ENCODE data around the gene SORCS2.

GRCh38 chr4:7240306-7240705 is 48.0 kb downstream of the SORCS2 start:
- TF ChIP-seq TARDBP (CRISPR knock-in tag; IDR thresholded peaks at IDR 0.05) (no peak), ZNF264 (CRISPR knock-in tag; IDR thresholded peaks at IDR 0.05) (no peak), AHR (CRISPR knock-in tag; IDR thresholded peaks at IDR 0.05) (no peak), SRSF4 (IDR thresholded peaks at IDR 0.05; ENCODE audit: low read depth, low read length, poor library complexity, severe bottlenecking) (no peak), HNF4A (CRISPR knock-in tag; IDR thresholded peaks at IDR 0.05) (no peak), ZNF678 (CRISPR knock-in tag; IDR thresholded peaks at IDR 0.05) (no peak), POLR2A (IDR thresholded peaks at IDR 0.05; ENCODE audit: insufficient read depth in 1 of 2, low read depth in 2 of 2, low read length in 2 of 2) (no peak), ZBTB7A (CRISPR knock-in tag; IDR thresholded peaks at IDR 0.05) (no peak)
- TF ChIP-seq, protein P1, sequence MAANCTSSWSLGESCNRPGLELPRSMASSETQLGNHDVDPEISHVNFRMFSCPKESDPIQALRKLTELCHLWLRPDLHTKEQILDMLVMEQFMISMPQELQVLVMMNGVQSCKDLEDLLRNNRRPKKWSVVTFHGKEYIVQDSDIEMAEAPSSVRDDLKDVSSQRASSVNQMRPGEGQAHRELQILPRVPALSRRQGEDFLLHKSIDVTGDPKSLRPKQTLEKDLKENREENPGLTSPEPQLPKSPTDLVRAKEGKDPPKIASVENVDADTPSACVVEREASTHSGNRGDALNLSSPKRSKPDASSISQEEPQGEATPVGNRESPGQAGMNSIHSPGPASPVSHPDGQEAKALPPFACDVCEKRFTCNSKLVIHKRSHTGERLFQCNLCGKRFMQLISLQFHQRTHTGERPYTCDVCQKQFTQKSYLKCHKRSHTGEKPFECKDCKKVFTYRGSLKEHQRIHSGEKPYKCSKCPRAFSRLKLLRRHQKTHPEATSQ (CRISPR knock-in tag; IDR thresholded peaks at IDR 0.05; ENCODE audit: borderline replicate concordance), result no peak
- TF ChIP-seq, protein P2, sequence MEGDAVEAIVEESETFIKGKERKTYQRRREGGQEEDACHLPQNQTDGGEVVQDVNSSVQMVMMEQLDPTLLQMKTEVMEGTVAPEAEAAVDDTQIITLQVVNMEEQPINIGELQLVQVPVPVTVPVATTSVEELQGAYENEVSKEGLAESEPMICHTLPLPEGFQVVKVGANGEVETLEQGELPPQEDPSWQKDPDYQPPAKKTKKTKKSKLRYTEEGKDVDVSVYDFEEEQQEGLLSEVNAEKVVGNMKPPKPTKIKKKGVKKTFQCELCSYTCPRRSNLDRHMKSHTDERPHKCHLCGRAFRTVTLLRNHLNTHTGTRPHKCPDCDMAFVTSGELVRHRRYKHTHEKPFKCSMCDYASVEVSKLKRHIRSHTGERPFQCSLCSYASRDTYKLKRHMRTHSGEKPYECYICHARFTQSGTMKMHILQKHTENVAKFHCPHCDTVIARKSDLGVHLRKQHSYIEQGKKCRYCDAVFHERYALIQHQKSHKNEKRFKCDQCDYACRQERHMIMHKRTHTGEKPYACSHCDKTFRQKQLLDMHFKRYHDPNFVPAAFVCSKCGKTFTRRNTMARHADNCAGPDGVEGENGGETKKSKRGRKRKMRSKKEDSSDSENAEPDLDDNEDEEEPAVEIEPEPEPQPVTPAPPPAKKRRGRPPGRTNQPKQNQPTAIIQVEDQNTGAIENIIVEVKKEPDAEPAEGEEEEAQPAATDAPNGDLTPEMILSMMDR (CRISPR knock-in tag; IDR thresholded peaks at IDR 0.05), result no peak
